ENCODE measurements around the gene SLC15A4.

Gene SLC15A4

GRCh38 chr12:128814411-128815261 is 9.1 kb downstream of the SLC15A4 start:
- ChIA-PET CTCF (interaction anchor here (0.9 kb wide), 1 partner anchor 16 kb away, joined by 3 read pairs; no protein-coding TSS in a partner anchor), POLR2A (no interaction called here)
- TF ChIP-seq CTCF (IDR thresholded peaks at IDR 0.05; ENCODE audit: insufficient read depth, low read length, missing control alignments) = no peak
- DNase-seq (ENCODE audit: low read depth, low spot score) = no peak
- H3K4me3 ChIP-seq (ENCODE audit: low read depth, low read length) = no peak overlapping the region

- no peak for TF ChIP-seq CTCF (IDR thresholded peaks at IDR 0.05; ENCODE audit: insufficient read depth, low read length, missing control alignments)
- ChIA-PET POLR2A (no interaction called here), CTCF (interaction anchor here (0.9 kb wide), 1 partner anchor 15 kb away, joined by 3 read pairs; no protein-coding TSS in a partner anchor)
These were observed 9.9 kb downstream of the SLC15A4 start for GRCh38 chr12:128813883-128814282.

GRCh38 chr12:128813392-128813791 is 10.4 kb downstream of the SLC15A4 start:
- CTCF ChIA-PET = interaction anchor here (0.9 kb wide), 1 partner anchor 14 kb away, joined by 3 read pairs; no protein-coding TSS in a partner anchor
- DNase-seq (ENCODE audit: low read depth, low spot score) = no peak
- POLR2A ChIA-PET = no interaction called here
- no peak overlapping the region for H3K4me3 ChIP-seq (ENCODE audit: low read depth, low read length)
- no peak for TF ChIP-seq CTCF (IDR thresholded peaks at IDR 0.05; ENCODE audit: insufficient read depth, low read length, missing control alignments)

More at GRCh38 chr12:128813883-128814282, 9.9 kb downstream of the SLC15A4 start:
- DNase-seq (ENCODE audit: low read depth, low spot score) = no peak
- H3K4me3 ChIP-seq (ENCODE audit: low read depth, low read length) = no peak overlapping the region

GRCh38 chr12:128811806-128812205 is 12.0 kb downstream of the SLC15A4 start:
- ChIA-PET POLR2A (no interaction called here), CTCF (no interaction called here)
- TF ChIP-seq CTCF (IDR thresholded peaks at IDR 0.05; ENCODE audit: insufficient read depth, low read length, missing control alignments) = no peak
- no peak for DNase-seq (ENCODE audit: low read depth, low spot score)
- H3K4me3 ChIP-seq (ENCODE audit: low read depth, low read length) = no peak overlapping the region

- DNase-seq (ENCODE audit: low read depth, low spot score) = no peak
- no peak overlapping the region for H3K4me3 ChIP-seq (ENCODE audit: low read depth, low read length)
- no peak for TF ChIP-seq CTCF (IDR thresholded peaks at IDR 0.05; ENCODE audit: insufficient read depth, low read length, missing control alignments)
- POLR2A ChIA-PET = interaction anchor here (1.7 kb wide), 1 partner anchor 14 kb away, joined by 10 read pairs; the partner anchor contains the start of gene SLC15A4
- CTCF ChIA-PET = no interaction called here
These were observed 13.3 kb downstream of the SLC15A4 start for GRCh38 chr12:128810182-128811127.

GRCh38 chr12:128808651-128809050 is 15.1 kb downstream of the SLC15A4 start:
- no peak for TF ChIP-seq CTCF (IDR thresholded peaks at IDR 0.05; ENCODE audit: insufficient read depth, low read length, missing control alignments)
- no peak for DNase-seq (ENCODE audit: low read depth, low spot score)
- no peak overlapping the region for H3K4me3 ChIP-seq (ENCODE audit: low read depth, low read length)
- ChIA-PET CTCF (no interaction called here), POLR2A (no interaction called here)
